Occipital lobe (tissue), 2 donors: ENCODE measurements around the gene SH3BP5. TPM values are rescaled to one million over a fixed set of nuclear protein-coding genes. Genes with fewer than 3 reads are reported as not detected.

ENCODE experiments used
- DNase-seq: peaks from one replicate; lab custom pipeline; 2025; lab: John Stamatoyannopoulos, UW
- total RNA-seq: library from RNA; depleted of rRNA; stranded (reverse); fragments of >200 nt; gene quantifications from one replicate; pipeline ENCODE4 v1.2.3, GENCODE V29; 2014

Gene SH3BP5
- total RNA-seq, 1 donor from 2014 or later, result 61.6 TPM

GRCh38 chr3:15256861-15257341, 75.5 kb downstream of the SH3BP5 start:
- DNase-seq, result no peak

- no peak for DNase-seq
These were observed 77.2 kb downstream of the SH3BP5 start for GRCh38 chr3:15255215-15255614.

GRCh38 chr3:15253023-15253697, 79.2 kb downstream of the SH3BP5 start:
- DNase-seq, result no peak

GRCh38 chr3:15246186-15246585, 86.2 kb downstream of the SH3BP5 start:
- DNase-seq, result no peak

- DNase-seq, result no peak
These were observed 88.4 kb downstream of the SH3BP5 start for GRCh38 chr3:15243822-15244482.

- DNase-seq, result no peak
These were observed 91.0 kb downstream of the SH3BP5 start for GRCh38 chr3:15241341-15241740.

- no peak for DNase-seq
These were observed 103.1 kb downstream of the SH3BP5 start for GRCh38 chr3:15229262-15229661.

- DNase-seq, result no peak
These were observed 104.2 kb downstream of the SH3BP5 start for GRCh38 chr3:15228147-15228546.

- no peak for DNase-seq
These were observed 108.5 kb downstream of the SH3BP5 start for GRCh38 chr3:15223685-15224572.

- DNase-seq, result no peak
These were observed 110.7 kb downstream of the SH3BP5 start for GRCh38 chr3:15221574-15222217.

GRCh38 chr3:15220661-15221060, 111.7 kb downstream of the SH3BP5 start:
- DNase-seq, result no peak

- no peak for DNase-seq
These were observed 112.3 kb downstream of the SH3BP5 start for GRCh38 chr3:15220056-15220455.

GRCh38 chr3:15218689-15219088, 113.7 kb downstream of the SH3BP5 start:
- DNase-seq, result no peak

GRCh38 chr3:15217841-15218267, 114.5 kb downstream of the SH3BP5 start:
- no peak for DNase-seq

- no peak for DNase-seq
These were observed 115.2 kb downstream of the SH3BP5 start for GRCh38 chr3:15217011-15217671.

- DNase-seq, result no peak
These were observed 115.9 kb downstream of the SH3BP5 start for GRCh38 chr3:15216501-15216900.

GRCh38 chr3:15215996-15216395, 116.4 kb downstream of the SH3BP5 start:
- no peak for DNase-seq

GRCh38 chr3:15214758-15215157, 117.6 kb downstream of the SH3BP5 start:
- DNase-seq, result no peak

GRCh38 chr3:15211937-15212336, 120.4 kb downstream of the SH3BP5 start:
- no peak for DNase-seq

GRCh38 chr3:15207836-15208504, 124.4 kb downstream of the SH3BP5 start:
- no peak for DNase-seq
